ENCODE data around the gene CPM. TPM values are rescaled to one million over a fixed set of nuclear protein-coding genes. Genes with fewer than 3 reads are reported as not detected.
A peak's percentile ranks its signal among the peaks of the same experiment; 100 is the strongest.

Gene CPM
- 0.75 TPM for polyA plus RNA-seq (2013, experiment 1 of 2)
- 0.63 TPM for polyA plus RNA-seq (2013, experiment 2 of 2)

GRCh38 chr12:68932961-68933893 lies at the start of gene CPM:
CPM (minus strand) TSS chr12:68933171; CDS start chr12:68932837, 334 bp downstream.
- Histone ChIP-seq H3K4me1 (ENCODE audit: insufficient read depth, low read length) (peaks cover 6% of the 10 kb centered on the region; the same call in 1 of the 2 replicates), H3K27me3 (ENCODE audit: insufficient read depth, low read length) (peaks cover 43% of the 10 kb centered on the region), H3K36me3 (ENCODE audit: insufficient read depth, low read length) (no peaks in the 10 kb centered on the region), H3K4me3 (ENCODE audit: low read length) (peak within 1 kb of the TSS; percentile 56), H3K9me3 (ENCODE audit: insufficient read depth, low read depth, low read length) (no peaks in the 10 kb centered on the region), H3K9ac (ENCODE audit: low read depth, low read length) (0 out of 2 replicates have a peak within 1 kb of the TSS, but pooled peaks have one; percentile 33), H3K27ac (ENCODE audit: low read depth, low read length) (no peak within 1 kb of the TSS)
- 3% methylated on average over 96 of the region's 96 CpGs for WGBS

DNA sequence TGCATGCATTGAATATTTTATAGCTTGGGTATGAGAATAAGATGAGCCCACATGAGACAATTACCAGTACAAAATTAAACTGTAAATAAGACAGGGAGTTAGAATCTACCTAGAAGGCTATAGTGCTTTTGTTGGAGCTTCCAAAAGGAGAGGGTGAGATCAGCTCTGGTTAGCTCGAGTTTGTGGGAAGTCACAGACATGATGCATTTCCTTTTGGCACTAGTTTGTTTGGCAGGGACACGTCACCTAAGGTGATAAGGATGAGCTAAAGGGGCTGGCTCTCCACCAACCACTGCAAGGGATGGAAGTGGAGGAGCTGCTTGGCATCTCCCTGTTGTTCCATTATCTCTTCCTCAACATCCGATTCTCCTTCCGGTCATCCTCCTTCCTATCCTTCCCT lies 48.5 kb upstream of the CPM start:
- no peak overlapping the region for H3K4me3 ChIP-seq (ENCODE audit: low read length)
- no peak overlapping the region for H3K27ac ChIP-seq (ENCODE audit: low read depth, low read length)
- H3K27me3 ChIP-seq (ENCODE audit: insufficient read depth, low read length), result no peaks in the 10 kb centered on the region
- 80% methylated on average over 4 of the region's 4 CpGs for whole genome bisulfite sequencing
- H3K36me3 ChIP-seq (ENCODE audit: insufficient read depth, low read length), result no peaks in the 10 kb centered on the region
- H3K9ac ChIP-seq (ENCODE audit: low read depth, low read length), result no peak overlapping the region
- H3K9me3 ChIP-seq (ENCODE audit: insufficient read depth, low read depth, low read length), result peaks cover 10% of the 10 kb centered on the region; the same call in 1 of the 2 replicates
- H3K4me1 ChIP-seq (ENCODE audit: insufficient read depth, low read length), result peaks cover 10% of the 10 kb centered on the region

- WGBS, result 94% methylated on average over 10 of the region's 10 CpGs
- no peak overlapping the region for H3K27ac ChIP-seq (ENCODE audit: low read depth, low read length)
- H3K36me3 ChIP-seq (ENCODE audit: insufficient read depth, low read length), result no peaks in the 10 kb centered on the region
- peaks cover 10% of the 10 kb centered on the region for H3K4me1 ChIP-seq (ENCODE audit: insufficient read depth, low read length)
- H3K9ac ChIP-seq (ENCODE audit: low read depth, low read length), result no peak overlapping the region
- no peaks in the 10 kb centered on the region for H3K27me3 ChIP-seq (ENCODE audit: insufficient read depth, low read length)
- H3K9me3 ChIP-seq (ENCODE audit: insufficient read depth, low read depth, low read length), result peaks cover 10% of the 10 kb centered on the region; the same call in 1 of the 2 replicates
- no peak overlapping the region for H3K4me3 ChIP-seq (ENCODE audit: low read length)
Measured at GRCh38 chr12:68980476-68981212, 47.7 kb upstream of the CPM start.

- Histone ChIP-seq H3K27me3 (ENCODE audit: insufficient read depth, low read length) (no peaks in the 10 kb centered on the region), H3K36me3 (ENCODE audit: insufficient read depth, low read length) (no peaks in the 10 kb centered on the region), H3K9ac (ENCODE audit: low read depth, low read length) (no peak overlapping the region), H3K4me1 (ENCODE audit: insufficient read depth, low read length) (peaks cover 10% of the 10 kb centered on the region), H3K27ac (ENCODE audit: low read depth, low read length) (no peak overlapping the region), H3K4me3 (ENCODE audit: low read length) (no peak overlapping the region), H3K9me3 (ENCODE audit: insufficient read depth, low read depth, low read length) (peaks cover 10% of the 10 kb centered on the region; the same call in 1 of the 2 replicates)
- no CpG with 5 or more reads among the region's 2 CpGs for WGBS
Measured at GRCh38 chr12:68978678-68979077, 45.7 kb upstream of the CPM start.

GRCh38 chr12:68977909-68978610 lies 45.1 kb upstream of the CPM start:
- H3K9me3 ChIP-seq (ENCODE audit: insufficient read depth, low read depth, low read length), result peaks cover 9% of the 10 kb centered on the region; the same call in 1 of the 2 replicates
- 93% methylated on average over 1 of the region's 1 CpG for WGBS
- H3K4me1 ChIP-seq (ENCODE audit: insufficient read depth, low read length), result peaks cover 10% of the 10 kb centered on the region
- no peaks in the 10 kb centered on the region for H3K36me3 ChIP-seq (ENCODE audit: insufficient read depth, low read length)
- H3K27ac ChIP-seq (ENCODE audit: low read depth, low read length), result no peak overlapping the region
- no peak overlapping the region for H3K9ac ChIP-seq (ENCODE audit: low read depth, low read length)
- no peaks in the 10 kb centered on the region for H3K27me3 ChIP-seq (ENCODE audit: insufficient read depth, low read length)
- no peak overlapping the region for H3K4me3 ChIP-seq (ENCODE audit: low read length)

GRCh38 chr12:68977335-68977734 lies 44.4 kb upstream of the CPM start:
- no peak overlapping the region for H3K27ac ChIP-seq (ENCODE audit: low read depth, low read length)
- H3K9me3 ChIP-seq (ENCODE audit: insufficient read depth, low read depth, low read length), result peaks cover 2% of the 10 kb centered on the region; the same call in 1 of the 2 replicates
- H3K27me3 ChIP-seq (ENCODE audit: insufficient read depth, low read length), result no peaks in the 10 kb centered on the region
- peaks cover 10% of the 10 kb centered on the region for H3K4me1 ChIP-seq (ENCODE audit: insufficient read depth, low read length)
- WGBS, result 86% methylated on average over 3 of the region's 3 CpGs
- H3K9ac ChIP-seq (ENCODE audit: low read depth, low read length), result no peak overlapping the region
- no peak overlapping the region for H3K4me3 ChIP-seq (ENCODE audit: low read length)
- no peaks in the 10 kb centered on the region for H3K36me3 ChIP-seq (ENCODE audit: insufficient read depth, low read length)

- no peaks in the 10 kb centered on the region for H3K9me3 ChIP-seq (ENCODE audit: insufficient read depth, low read depth, low read length)
- no peaks in the 10 kb centered on the region for H3K36me3 ChIP-seq (ENCODE audit: insufficient read depth, low read length)
- 92% methylated on average over 2 of the region's 2 CpGs for WGBS
- no peak overlapping the region for H3K9ac ChIP-seq (ENCODE audit: low read depth, low read length)
- no peaks in the 10 kb centered on the region for H3K27me3 ChIP-seq (ENCODE audit: insufficient read depth, low read length)
- no peak overlapping the region for H3K27ac ChIP-seq (ENCODE audit: low read depth, low read length)
- peaks cover 10% of the 10 kb centered on the region for H3K4me1 ChIP-seq (ENCODE audit: insufficient read depth, low read length)
- no peak overlapping the region for H3K4me3 ChIP-seq (ENCODE audit: low read length)
Measured at GRCh38 chr12:68976395-68976841, 43.4 kb upstream of the CPM start.

DNA sequence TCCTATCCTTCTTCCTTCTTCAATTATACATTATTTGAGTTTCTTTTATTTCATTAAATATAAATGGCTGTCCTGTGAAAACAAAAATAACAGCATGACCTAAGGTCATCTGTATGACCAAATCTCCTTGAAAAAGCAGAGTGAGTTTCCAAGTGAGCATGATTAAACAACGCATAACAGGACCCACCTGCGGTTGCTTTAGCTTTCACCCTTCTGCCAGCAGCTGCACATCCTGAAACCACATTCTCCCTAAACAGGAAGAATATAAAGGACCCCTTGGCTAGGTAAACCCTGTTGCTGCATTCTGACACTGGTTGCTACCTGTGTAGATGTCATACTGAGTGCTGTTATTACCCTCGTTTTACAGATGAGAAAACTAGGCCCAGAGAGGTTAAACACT lies 42.8 kb upstream of the CPM start:
- Histone ChIP-seq H3K4me3 (ENCODE audit: low read length) (no peak overlapping the region), H3K27ac (ENCODE audit: low read depth, low read length) (no peak overlapping the region), H3K9ac (ENCODE audit: low read depth, low read length) (no peak overlapping the region), H3K36me3 (ENCODE audit: insufficient read depth, low read length) (no peaks in the 10 kb centered on the region), H3K4me1 (ENCODE audit: insufficient read depth, low read length) (peaks cover 10% of the 10 kb centered on the region), H3K9me3 (ENCODE audit: insufficient read depth, low read depth, low read length) (no peaks in the 10 kb centered on the region), H3K27me3 (ENCODE audit: insufficient read depth, low read length) (no peaks in the 10 kb centered on the region)
- 88% methylated on average over 3 of the region's 3 CpGs for WGBS

GRCh38 chr12:68972595-68972994 lies 39.6 kb upstream of the CPM start:
- no peaks in the 10 kb centered on the region for H3K4me1 ChIP-seq (ENCODE audit: insufficient read depth, low read length)
- no peaks in the 10 kb centered on the region for H3K9me3 ChIP-seq (ENCODE audit: insufficient read depth, low read depth, low read length)
- H3K36me3 ChIP-seq (ENCODE audit: insufficient read depth, low read length), result no peaks in the 10 kb centered on the region
- WGBS, result 85% methylated on average over 2 of the region's 2 CpGs
- no peak overlapping the region for H3K4me3 ChIP-seq (ENCODE audit: low read length)
- no peaks in the 10 kb centered on the region for H3K27me3 ChIP-seq (ENCODE audit: insufficient read depth, low read length)
- H3K27ac ChIP-seq (ENCODE audit: low read depth, low read length), result no peak overlapping the region
- H3K9ac ChIP-seq (ENCODE audit: low read depth, low read length), result no peak overlapping the region

DNA sequence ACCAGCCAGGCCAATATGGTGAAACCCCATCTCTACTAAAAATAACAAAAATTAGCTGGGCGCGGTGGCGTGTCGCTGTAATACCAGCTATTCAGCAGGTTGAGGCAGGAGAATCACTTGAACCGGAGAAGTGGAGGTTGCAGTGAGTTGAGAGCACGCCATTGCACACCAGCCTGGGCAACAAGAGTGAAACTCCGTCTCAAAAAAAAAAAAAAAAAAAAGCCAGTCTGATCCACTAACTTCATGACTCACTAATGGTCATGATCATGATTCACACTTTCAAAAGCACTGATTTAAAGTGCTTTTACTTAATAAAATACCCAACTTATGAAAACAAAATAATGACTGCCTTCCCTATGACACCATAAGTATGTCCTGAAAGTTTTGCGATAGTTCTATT lies 38.4 kb upstream of the CPM start:
- H3K4me3 ChIP-seq (ENCODE audit: low read length), result no peak overlapping the region
- no peaks in the 10 kb centered on the region for H3K9me3 ChIP-seq (ENCODE audit: insufficient read depth, low read depth, low read length)
- H3K27ac ChIP-seq (ENCODE audit: low read depth, low read length), result no peak overlapping the region
- no peak overlapping the region for H3K9ac ChIP-seq (ENCODE audit: low read depth, low read length)
- H3K36me3 ChIP-seq (ENCODE audit: insufficient read depth, low read length), result no peaks in the 10 kb centered on the region
- H3K27me3 ChIP-seq (ENCODE audit: insufficient read depth, low read length), result no peaks in the 10 kb centered on the region
- 91% methylated on average over 7 of the region's 8 CpGs for WGBS
- H3K4me1 ChIP-seq (ENCODE audit: insufficient read depth, low read length), result no peaks in the 10 kb centered on the region

Data from HUES64 (cell line).